Measurements from ENCODE around the gene CHRND.
"Not testable (repeated sequence)": the region's sequence is repeated elsewhere in the genome, so short reads cannot be mapped to it uniquely, and the experiment has no call there.

- TF ChIP-seq RCOR1 (IDR thresholded peaks at IDR 0.05; ENCODE audit: insufficient replicate concordance, low read length); SMC3 (IDR thresholded peaks at IDR 0.05; ENCODE audit: low read depth, low read length); BHLHE40 (IDR thresholded peaks at IDR 0.05; ENCODE audit: low read depth, low read length); RAD21 (IDR thresholded peaks at IDR 0.05; ENCODE audit: low read length); MAFK (IDR thresholded peaks at IDR 0.05; ENCODE audit: low read depth, low read length); FOS (IDR thresholded peaks at IDR 0.05; ENCODE audit: low read depth, low read length); POLR2A (IDR thresholded peaks at IDR 0.05; ENCODE audit: low read depth, low read length); CHD1 (IDR thresholded peaks at IDR 0.05; ENCODE audit: low read depth, low read length); MXI1 (IDR thresholded peaks at IDR 0.05; ENCODE audit: borderline replicate concordance, low read depth, low read length); MAZ (IDR thresholded peaks at IDR 0.05; ENCODE audit: borderline replicate concordance, low read depth, low read length): not testable (repeated sequence)
- TF ChIP-seq, protein P1, sequence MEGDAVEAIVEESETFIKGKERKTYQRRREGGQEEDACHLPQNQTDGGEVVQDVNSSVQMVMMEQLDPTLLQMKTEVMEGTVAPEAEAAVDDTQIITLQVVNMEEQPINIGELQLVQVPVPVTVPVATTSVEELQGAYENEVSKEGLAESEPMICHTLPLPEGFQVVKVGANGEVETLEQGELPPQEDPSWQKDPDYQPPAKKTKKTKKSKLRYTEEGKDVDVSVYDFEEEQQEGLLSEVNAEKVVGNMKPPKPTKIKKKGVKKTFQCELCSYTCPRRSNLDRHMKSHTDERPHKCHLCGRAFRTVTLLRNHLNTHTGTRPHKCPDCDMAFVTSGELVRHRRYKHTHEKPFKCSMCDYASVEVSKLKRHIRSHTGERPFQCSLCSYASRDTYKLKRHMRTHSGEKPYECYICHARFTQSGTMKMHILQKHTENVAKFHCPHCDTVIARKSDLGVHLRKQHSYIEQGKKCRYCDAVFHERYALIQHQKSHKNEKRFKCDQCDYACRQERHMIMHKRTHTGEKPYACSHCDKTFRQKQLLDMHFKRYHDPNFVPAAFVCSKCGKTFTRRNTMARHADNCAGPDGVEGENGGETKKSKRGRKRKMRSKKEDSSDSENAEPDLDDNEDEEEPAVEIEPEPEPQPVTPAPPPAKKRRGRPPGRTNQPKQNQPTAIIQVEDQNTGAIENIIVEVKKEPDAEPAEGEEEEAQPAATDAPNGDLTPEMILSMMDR (conservative IDR thresholded peaks at IDR 0.05; ENCODE audit: low read depth, low read length): not testable (repeated sequence)
- TF ChIP-seq, protein P2, sequence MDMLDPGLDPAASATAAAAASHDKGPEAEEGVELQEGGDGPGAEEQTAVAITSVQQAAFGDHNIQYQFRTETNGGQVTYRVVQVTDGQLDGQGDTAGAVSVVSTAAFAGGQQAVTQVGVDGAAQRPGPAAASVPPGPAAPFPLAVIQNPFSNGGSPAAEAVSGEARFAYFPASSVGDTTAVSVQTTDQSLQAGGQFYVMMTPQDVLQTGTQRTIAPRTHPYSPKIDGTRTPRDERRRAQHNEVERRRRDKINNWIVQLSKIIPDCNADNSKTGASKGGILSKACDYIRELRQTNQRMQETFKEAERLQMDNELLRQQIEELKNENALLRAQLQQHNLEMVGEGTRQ (IDR thresholded peaks at IDR 0.05; ENCODE audit: low read depth, low read length): not testable (repeated sequence)
Observed at GRCh38 chr2:232532821-232533220, 6.9 kb downstream of the CHRND start.
